ENCODE measurements around the gene PRKCB. TPM values are rescaled to one million over a fixed set of nuclear protein-coding genes. Genes with fewer than 3 reads are reported as not detected.
"Not testable (repeated sequence)": the region's sequence is repeated elsewhere in the genome, so short reads cannot be mapped to it uniquely, and the experiment has no call there.

Gene PRKCB
- total RNA-seq, 1 experiment from 2014 or later = 7.1 TPM

GRCh38 chr16:24105471-24105870, 269.7 kb downstream of the PRKCB start:
- DNase-seq (ENCODE audit: low read depth, low spot score); in situ Hi-C loops (cut with HindIII; ENCODE audit: low pct_unique_long_range_greater_than_20kb, low sequenced_read_pairs): not testable (repeated sequence)

DNA sequence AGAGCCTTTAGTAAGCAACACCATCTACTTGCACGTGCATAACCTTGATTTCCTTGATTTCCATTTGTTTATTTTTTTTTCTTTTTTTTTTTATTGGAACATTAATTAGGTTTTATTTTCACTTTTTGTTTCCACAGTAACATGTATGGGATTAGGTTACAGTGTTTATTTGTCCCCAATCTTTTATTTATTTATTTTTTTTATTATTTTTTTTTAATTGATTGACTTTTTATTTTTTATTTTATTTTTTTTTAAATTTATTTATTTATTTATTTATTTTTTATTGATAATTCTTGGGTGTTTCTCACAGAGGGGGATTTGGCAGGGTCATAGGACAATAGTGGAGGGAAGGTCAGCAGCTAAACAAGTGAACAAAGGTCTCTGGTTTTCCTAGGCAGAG, 272.3 kb downstream of the PRKCB start:
- in situ Hi-C loops (cut with HindIII; ENCODE audit: low pct_unique_long_range_greater_than_20kb, low sequenced_read_pairs); DNase-seq (ENCODE audit: low read depth, low spot score): not testable (repeated sequence)

DNA sequence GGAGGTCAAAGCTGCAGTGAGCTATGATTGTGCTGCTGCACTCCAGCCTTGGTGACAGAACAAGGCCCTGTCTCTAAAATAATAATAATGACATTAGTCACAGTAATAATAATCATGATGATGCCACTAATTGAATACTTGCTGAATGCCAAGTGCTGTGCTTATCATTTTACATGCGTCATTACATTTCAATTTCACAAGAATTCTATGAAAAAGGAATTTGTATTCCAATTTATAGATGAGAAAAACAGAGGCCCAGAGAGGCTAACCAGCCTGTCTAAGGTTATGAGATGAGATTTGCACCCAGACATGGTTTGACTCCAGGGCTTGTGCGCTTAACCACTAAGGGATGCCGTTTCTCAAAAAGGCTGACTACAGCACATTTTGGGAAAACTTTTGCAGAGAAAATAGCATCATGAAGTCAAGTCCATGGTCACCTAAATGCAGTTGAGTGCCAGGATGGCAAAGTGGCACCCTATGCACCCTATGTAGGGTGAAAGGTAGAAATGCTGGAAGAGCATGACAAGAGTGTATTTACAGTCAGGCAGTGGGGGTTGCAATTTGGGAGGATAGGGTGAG, 276.0 kb downstream of the PRKCB start:
- in situ Hi-C loops (cut with HindIII; ENCODE audit: low pct_unique_long_range_greater_than_20kb, low sequenced_read_pairs) = no loop called here
- DNase-seq (ENCODE audit: low read depth, low spot score) = no peak

DNA sequence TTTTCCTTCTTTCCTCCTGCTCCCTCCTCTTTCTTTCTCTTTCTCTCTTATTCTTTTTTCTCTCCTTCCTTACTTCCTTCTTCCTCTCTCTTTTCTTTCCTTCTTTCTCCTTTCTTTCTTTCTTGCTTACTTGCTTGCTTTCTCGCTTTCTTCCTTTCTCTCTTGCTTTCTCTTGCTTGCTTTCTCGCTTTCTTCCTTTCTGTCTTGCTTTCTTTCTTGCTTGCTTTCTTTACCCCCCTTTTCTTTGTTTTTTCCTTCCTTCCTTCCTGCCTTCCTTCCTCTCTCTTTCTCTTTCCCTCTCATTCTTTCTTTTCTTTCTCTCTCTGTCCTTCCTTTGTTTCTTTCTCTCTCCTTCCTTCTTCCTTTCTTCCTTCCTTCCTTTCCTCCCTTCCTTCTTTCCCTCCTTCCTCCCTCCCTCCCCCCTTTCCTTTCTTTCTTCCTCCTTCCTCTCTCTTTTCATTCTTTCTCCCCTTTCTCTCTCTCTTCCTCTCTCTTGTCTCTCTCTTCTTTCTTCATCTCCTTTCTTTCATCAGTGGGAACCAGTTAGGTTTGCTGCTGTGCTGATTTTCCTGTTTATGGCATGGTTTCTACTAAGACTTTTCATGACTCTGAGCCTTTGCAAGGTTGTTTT, 277.4 kb downstream of the PRKCB start:
- in situ Hi-C loops (cut with HindIII; ENCODE audit: low pct_unique_long_range_greater_than_20kb, low sequenced_read_pairs) = no loop called here
- DNase-seq (ENCODE audit: low read depth, low spot score) = no peak

DNA sequence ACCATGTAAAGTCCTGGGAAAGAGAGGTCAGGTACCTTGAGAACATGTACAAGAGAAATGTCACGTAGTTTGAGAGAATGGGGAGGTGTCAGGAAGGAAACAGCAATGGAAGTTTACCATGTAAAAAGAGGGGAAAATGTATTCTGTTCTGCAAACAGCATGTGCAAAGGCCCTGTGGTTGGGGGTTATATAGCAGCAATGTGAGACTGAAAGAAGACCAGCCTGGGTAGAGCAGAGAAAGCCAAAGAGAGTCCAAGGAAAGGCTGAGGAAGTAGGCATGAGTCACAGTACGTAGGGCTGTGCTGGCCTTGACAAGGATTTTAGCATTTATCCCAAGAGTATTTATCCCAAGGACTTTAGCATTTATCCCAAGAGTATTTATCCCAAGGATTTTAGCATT, 279.1 kb downstream of the PRKCB start:
- in situ Hi-C loops (cut with HindIII; ENCODE audit: low pct_unique_long_range_greater_than_20kb, low sequenced_read_pairs) = no loop called here
- DNase-seq (ENCODE audit: low read depth, low spot score) = no peak

DNA sequence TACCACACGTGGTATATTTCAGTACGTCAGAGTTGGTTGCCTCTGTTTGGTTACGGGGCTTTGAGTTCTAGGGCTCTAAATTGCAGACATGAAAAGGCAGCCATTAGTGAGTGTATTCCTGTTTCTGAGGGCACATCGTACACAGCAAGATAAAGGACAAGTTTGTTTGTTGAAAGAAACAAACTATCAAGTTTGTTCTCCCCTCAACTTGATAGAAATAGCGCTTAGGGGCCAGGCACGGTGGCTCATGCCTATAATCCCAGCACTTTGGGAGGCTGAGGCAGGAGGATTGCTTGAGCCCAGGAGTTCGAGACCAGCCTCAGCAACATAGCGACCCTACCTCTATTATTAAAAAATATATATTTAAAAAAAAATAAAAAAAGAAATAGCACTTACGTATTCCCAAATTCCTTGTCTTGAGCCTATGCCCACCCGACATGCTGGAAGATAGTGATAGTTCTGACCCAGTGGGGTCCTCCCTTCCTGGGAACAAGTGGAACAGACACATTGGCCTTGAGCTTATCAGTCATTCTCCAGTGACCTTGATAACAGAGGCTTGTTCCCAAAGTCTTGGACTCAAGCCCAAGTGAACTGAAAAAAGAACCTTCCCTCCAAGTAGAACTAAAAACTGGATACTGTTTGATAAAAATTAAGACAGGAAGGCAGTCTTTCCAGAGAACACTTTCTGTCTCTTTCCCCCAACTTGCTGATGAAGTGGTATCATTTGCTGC, 280.4 kb downstream of the PRKCB start:
- DNase-seq (ENCODE audit: low read depth, low spot score) = no peak
- in situ Hi-C loops (cut with HindIII; ENCODE audit: low pct_unique_long_range_greater_than_20kb, low sequenced_read_pairs) = no loop called here

- in situ Hi-C loops (cut with HindIII; ENCODE audit: low pct_unique_long_range_greater_than_20kb, low sequenced_read_pairs) = no loop called here
- DNase-seq (ENCODE audit: low read depth, low spot score) = no peak
Observed at GRCh38 chr16:24116989-24117388, 281.2 kb downstream of the PRKCB start.

GRCh38 chr16:24117680-24118079, 281.9 kb downstream of the PRKCB start:
- no peak for DNase-seq (ENCODE audit: low read depth, low spot score)
- in situ Hi-C loops (cut with HindIII; ENCODE audit: low pct_unique_long_range_greater_than_20kb, low sequenced_read_pairs) = no loop called here

- no peak for DNase-seq (ENCODE audit: low read depth, low spot score)
- in situ Hi-C loops (cut with HindIII; ENCODE audit: low pct_unique_long_range_greater_than_20kb, low sequenced_read_pairs) = no loop called here
Observed at GRCh38 chr16:24118126-24118821, 282.5 kb downstream of the PRKCB start.

GRCh38 chr16:24119807-24120206, 284.0 kb downstream of the PRKCB start:
- in situ Hi-C loops (cut with HindIII; ENCODE audit: low pct_unique_long_range_greater_than_20kb, low sequenced_read_pairs) = no loop called here
- DNase-seq (ENCODE audit: low read depth, low spot score) = no peak

- in situ Hi-C loops (cut with HindIII; ENCODE audit: low pct_unique_long_range_greater_than_20kb, low sequenced_read_pairs) = no loop called here
- DNase-seq (ENCODE audit: low read depth, low spot score) = no peak
Observed at GRCh38 chr16:24123275-24123674, 287.5 kb downstream of the PRKCB start.

DNA sequence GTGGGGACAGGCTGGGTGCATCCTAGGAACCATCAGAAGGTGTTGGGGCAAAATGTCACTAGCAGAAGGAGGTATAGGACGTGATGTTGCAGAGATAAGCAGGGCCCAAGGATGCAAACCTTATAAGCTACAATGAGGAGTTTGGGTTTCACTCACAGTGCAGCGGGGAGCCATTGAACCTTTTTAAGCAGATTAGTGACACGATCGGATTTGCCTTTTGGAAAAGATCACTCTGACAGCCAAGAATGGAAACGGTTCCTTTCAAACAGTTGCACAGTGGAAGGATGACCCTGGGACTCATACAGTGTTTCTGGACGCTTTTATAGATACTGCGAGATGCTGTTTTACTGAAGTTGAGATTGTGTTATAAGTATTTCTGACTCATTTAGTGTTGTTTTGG, 288.5 kb downstream of the PRKCB start:
- no peak for DNase-seq (ENCODE audit: low read depth, low spot score)
- in situ Hi-C loops (cut with HindIII; ENCODE audit: low pct_unique_long_range_greater_than_20kb, low sequenced_read_pairs) = no loop called here

DNA sequence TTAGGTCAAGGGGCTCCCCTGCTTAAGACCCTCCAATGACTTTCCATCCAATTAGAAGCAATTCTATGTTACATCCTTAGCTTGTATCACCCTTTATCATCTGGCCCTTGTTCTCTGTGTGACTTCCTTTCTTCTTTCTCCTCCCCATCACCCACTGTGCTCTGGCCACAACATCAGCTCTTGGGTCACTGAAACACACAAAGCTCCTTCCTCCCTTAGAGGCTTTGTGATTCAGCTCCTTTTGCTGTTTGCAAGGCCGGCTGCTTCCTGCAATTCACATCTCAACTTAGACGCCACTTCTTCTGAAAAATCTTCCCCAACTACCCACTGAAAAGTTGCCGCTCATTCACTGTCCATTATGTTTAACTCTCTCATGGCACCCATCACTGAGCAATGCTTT, 289.4 kb downstream of the PRKCB start:
- DNase-seq (ENCODE audit: low read depth, low spot score) = no peak
- in situ Hi-C loops (cut with HindIII; ENCODE audit: low pct_unique_long_range_greater_than_20kb, low sequenced_read_pairs) = no loop called here

GRCh38 chr16:24129412-24129918, 293.7 kb downstream of the PRKCB start:
- in situ Hi-C loops (cut with HindIII; ENCODE audit: low pct_unique_long_range_greater_than_20kb, low sequenced_read_pairs) = no loop called here
- DNase-seq (ENCODE audit: low read depth, low spot score) = no peak

DNA sequence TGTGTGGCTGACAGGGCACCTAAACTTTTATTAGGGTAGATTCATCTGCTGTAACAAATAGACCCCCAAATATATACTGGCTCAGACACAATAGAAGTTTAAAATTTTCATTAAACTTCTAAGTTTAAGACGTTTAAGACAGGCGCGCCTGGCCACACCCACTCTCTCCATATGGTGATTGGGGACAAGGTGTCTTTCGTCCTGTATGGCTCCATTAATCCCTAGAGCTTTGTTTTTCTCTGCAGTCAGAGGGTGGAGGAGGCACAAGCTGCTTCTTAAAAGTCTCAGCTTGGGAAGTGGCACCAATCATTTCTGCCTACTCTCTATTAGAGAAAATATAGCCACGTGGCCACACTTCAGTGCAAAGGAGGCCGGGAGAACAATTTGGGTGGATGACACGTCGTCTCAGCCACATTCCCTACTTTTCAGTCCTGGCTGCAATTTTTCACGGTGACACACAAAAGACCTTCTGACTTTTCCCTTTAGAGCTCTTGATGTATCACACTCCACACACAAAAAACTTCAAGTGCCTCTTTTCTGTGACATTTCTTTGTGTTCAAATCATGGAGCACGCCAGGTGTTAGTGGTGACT, 294.8 kb downstream of the PRKCB start:
- in situ Hi-C loops (cut with HindIII; ENCODE audit: low pct_unique_long_range_greater_than_20kb, low sequenced_read_pairs) = no loop called here
- DNase-seq (ENCODE audit: low read depth, low spot score) = no peak

GRCh38 chr16:24131294-24131693, 295.5 kb downstream of the PRKCB start:
- in situ Hi-C loops (cut with HindIII; ENCODE audit: low pct_unique_long_range_greater_than_20kb, low sequenced_read_pairs) = no loop called here
- DNase-seq (ENCODE audit: low read depth, low spot score) = no peak

DNA sequence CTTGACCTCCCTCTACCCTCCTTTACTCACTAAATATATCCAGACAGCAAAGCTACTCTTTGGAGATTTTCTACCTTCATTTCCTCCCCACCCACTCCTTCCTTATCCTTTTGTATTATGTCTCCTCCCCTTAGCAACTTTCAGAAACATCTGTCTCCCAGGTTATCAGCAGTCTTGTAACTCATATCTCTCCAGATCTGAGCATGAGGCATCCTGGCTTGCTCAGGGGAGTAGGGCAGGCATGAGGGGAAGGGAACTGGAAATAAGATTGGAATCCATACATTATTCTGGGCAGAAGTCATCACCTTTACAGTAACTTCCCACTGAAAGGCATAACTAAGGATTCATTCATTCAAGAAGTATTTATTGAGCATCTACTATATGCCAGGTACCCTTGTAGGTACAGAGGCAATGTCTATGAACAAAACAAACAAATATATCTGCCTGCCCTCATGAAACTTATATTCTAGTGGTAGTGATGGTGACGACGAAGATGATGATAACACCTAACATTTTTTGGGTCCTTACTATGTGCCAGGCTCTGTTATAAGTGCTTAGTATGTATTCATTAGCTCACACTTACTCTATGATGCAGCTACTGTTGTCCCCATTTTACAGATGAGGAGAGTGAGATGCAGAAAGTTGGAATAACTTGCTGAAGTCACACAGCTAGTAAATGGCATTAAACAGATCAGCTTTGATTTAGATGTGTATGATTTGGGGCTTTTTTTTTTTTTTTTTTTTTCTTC, 296.4 kb downstream of the PRKCB start:
- no peak for DNase-seq (ENCODE audit: low read depth, low spot score)
- in situ Hi-C loops (cut with HindIII; ENCODE audit: low pct_unique_long_range_greater_than_20kb, low sequenced_read_pairs) = no loop called here
